Measurements from ENCODE around the gene ZNF398.

Gene ZNF398

GRCh38 chr7:149147752-149148653 is 750 bp downstream of the ZNF398 start:
- DNase-seq, result peak; percentile 52

GRCh38 chr7:149150981-149151380 is 3.7 kb downstream of the ZNF398 start:
- no peak for DNase-seq

- DNase-seq, result no peak
Measured at GRCh38 chr7:149153346-149153745, 6.1 kb downstream of the ZNF398 start.

GRCh38 chr7:149154056-149154455 is 6.8 kb downstream of the ZNF398 start:
- DNase-seq, result no peak

- no peak for DNase-seq
Measured at GRCh38 chr7:149156898-149157297, 9.6 kb downstream of the ZNF398 start.

- no peak for DNase-seq
Measured at GRCh38 chr7:149161241-149161848, 14.1 kb downstream of the ZNF398 start.

GRCh38 chr7:149166142-149166541 is 18.9 kb downstream of the ZNF398 start:
- DNase-seq, result no peak

GRCh38 chr7:149166630-149167352 is 19.5 kb downstream of the ZNF398 start:
- no peak for DNase-seq

- peak; percentile 28 for DNase-seq
Measured at GRCh38 chr7:149171892-149172533, 24.8 kb downstream of the ZNF398 start.

GRCh38 chr7:149172534-149172920 is 25.3 kb downstream of the ZNF398 start:
- no peak for DNase-seq

GRCh38 chr7:149175150-149175549 is 27.9 kb downstream of the ZNF398 start:
- no peak for DNase-seq

GRCh38 chr7:149179241-149179640 is 32.0 kb downstream of the ZNF398 start:
- DNase-seq, result no peak

- no peak for DNase-seq
Measured at GRCh38 chr7:149180722-149181449, 33.6 kb downstream of the ZNF398 start.

GRCh38 chr7:149181450-149181790 is 34.2 kb downstream of the ZNF398 start:
- no peak for DNase-seq

GRCh38 chr7:149184274-149184673 is 37.0 kb downstream of the ZNF398 start:
- DNase-seq, result no peak

- DNase-seq, result no peak
Measured at GRCh38 chr7:149188213-149188612, 41.0 kb downstream of the ZNF398 start.

GRCh38 chr7:149188637-149189259 is 41.5 kb downstream of the ZNF398 start:
- no peak for DNase-seq

GRCh38 chr7:149191851-149192250 is 44.6 kb downstream of the ZNF398 start:
- no peak for DNase-seq

- no peak for DNase-seq
Measured at GRCh38 chr7:149194799-149195179, 47.5 kb downstream of the ZNF398 start.

- DNase-seq, result peak; percentile 92
Measured at GRCh38 chr7:149195180-149196150, 48.2 kb downstream of the ZNF398 start, which contains the start of gene ZNF282. TSS of gene ZNF282 (plus strand) at chr7:149195546. CDS start at chr7:149195590, 44 bp downstream.
